GM19035 (cell line): ENCODE results near the gene PCED1B.
"Not testable (repeated sequence)": the region's sequence is repeated elsewhere in the genome, so short reads cannot be mapped to it uniquely, and the experiment has no call there.

Source experiments
- ATAC-seq: cut with Tn5 transposase; IDR thresholded peaks from one replicate; pipeline ENCODE4 v1.9.1; 2021; ENCODE audit not compliant: unreplicated experiment

PCED1B gene

GRCh38 chr12:47160316-47161244 is 81.2 kb downstream of the PCED1B start:
- ATAC-seq: no peak

- ATAC-seq: no peak
These were observed 84.7 kb downstream of the PCED1B start for GRCh38 chr12:47164116-47164515.

- no peak for ATAC-seq
These were observed 85.5 kb downstream of the PCED1B start for GRCh38 chr12:47164724-47165439.

- no peak for ATAC-seq
These were observed 86.5 kb downstream of the PCED1B start for GRCh38 chr12:47165934-47166333.

GRCh38 chr12:47166365-47166764 is 86.9 kb downstream of the PCED1B start:
- ATAC-seq: no peak

GRCh38 chr12:47170281-47170680 is 90.9 kb downstream of the PCED1B start:
- not testable (repeated sequence) for ATAC-seq

- ATAC-seq: no peak
These were observed 98.6 kb downstream of the PCED1B start for GRCh38 chr12:47178014-47178413.

- not testable (repeated sequence) for ATAC-seq
These were observed 102.9 kb downstream of the PCED1B start for GRCh38 chr12:47182164-47182938.

GRCh38 chr12:47184229-47184628 is 104.8 kb downstream of the PCED1B start:
- ATAC-seq: no peak

- no peak for ATAC-seq
These were observed 105.4 kb downstream of the PCED1B start for GRCh38 chr12:47184813-47185212.

GRCh38 chr12:47186246-47186645 is 106.8 kb downstream of the PCED1B start:
- no peak for ATAC-seq

- ATAC-seq: no peak
These were observed 109.4 kb downstream of the PCED1B start for GRCh38 chr12:47188576-47189441.

- no peak for ATAC-seq
These were observed 110.3 kb downstream of the PCED1B start for GRCh38 chr12:47189728-47190127.

- ATAC-seq: no peak
These were observed 110.9 kb downstream of the PCED1B start for GRCh38 chr12:47190271-47190750.

- no peak for ATAC-seq
These were observed 111.5 kb downstream of the PCED1B start for GRCh38 chr12:47190905-47191304.

GRCh38 chr12:47192051-47192450 is 112.6 kb downstream of the PCED1B start:
- no peak for ATAC-seq

- no peak for ATAC-seq
These were observed 113.6 kb downstream of the PCED1B start for GRCh38 chr12:47193066-47193465.

GRCh38 chr12:47194501-47194900 is 115.1 kb downstream of the PCED1B start:
- no peak for ATAC-seq

- ATAC-seq: no peak
These were observed 121.0 kb downstream of the PCED1B start for GRCh38 chr12:47200446-47200845.

GRCh38 chr12:47201190-47201589 is 121.8 kb downstream of the PCED1B start:
- ATAC-seq: not testable (repeated sequence)
